ENCODE data around the gene DBNDD1.

DBNDD1 gene

DNA sequence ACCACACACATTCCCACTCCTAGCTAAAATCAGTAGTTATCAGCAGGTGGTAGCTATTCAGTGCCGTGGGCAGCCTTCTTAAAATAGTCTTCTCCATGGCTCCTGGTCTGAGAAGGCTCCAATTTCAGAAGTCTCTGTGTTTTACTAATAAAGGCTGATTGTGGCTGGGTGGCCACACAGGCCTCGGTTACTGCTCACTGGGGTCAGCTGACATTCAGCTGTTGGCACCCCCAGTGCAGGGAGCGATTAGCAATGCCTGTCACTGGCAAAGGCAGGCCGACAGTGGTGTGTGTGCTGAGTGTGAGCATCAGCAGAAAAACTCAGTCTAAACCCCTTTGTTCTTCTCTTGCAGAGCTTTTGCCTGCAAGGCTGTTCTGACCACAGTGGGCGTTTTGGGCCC lies 16.6 kb upstream of the DBNDD1 start:
- no peak for DNase-seq (ENCODE audit: low read depth)

DNA sequence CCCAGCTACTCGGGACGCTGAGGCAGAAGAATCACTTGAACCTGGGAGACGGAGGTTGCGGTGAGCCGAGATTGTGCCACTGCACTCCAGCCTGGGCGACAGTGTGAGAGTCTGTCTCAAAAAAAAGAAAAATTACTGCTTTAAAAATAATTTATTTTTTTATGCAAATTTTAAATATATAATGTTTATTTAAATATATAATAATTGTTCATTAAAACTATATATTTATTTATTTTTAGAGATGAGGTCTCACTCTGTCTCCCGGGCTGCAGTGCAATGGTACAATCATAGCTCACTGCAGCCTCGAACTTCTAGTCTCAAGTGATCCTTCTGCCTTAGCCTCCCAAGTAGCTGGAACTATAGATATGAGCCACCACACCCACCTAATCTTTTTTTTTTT lies 15.2 kb upstream of the DBNDD1 start:
- DNase-seq (ENCODE audit: low read depth), result no peak

DNA sequence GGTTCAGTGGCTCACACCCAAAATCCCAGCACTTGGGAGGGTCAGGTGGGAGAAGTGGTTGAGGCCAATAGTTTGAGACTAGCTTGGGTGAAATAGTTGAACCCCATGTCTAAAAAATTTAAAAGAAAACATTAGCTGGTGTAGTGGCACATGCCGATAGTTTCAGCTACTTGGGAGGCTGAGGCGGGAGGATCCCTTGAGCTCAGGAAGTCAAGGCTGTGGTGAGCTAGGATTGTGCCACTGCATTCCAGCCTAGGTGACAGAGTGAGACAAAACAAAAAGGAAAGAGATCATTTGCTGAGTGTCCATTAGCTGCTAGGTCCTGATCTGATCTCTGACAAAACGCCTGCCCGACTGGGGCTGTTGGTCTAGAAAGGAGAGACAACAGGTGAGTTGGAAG lies 14.1 kb upstream of the DBNDD1 start:
- no peak for DNase-seq (ENCODE audit: low read depth)

DNA sequence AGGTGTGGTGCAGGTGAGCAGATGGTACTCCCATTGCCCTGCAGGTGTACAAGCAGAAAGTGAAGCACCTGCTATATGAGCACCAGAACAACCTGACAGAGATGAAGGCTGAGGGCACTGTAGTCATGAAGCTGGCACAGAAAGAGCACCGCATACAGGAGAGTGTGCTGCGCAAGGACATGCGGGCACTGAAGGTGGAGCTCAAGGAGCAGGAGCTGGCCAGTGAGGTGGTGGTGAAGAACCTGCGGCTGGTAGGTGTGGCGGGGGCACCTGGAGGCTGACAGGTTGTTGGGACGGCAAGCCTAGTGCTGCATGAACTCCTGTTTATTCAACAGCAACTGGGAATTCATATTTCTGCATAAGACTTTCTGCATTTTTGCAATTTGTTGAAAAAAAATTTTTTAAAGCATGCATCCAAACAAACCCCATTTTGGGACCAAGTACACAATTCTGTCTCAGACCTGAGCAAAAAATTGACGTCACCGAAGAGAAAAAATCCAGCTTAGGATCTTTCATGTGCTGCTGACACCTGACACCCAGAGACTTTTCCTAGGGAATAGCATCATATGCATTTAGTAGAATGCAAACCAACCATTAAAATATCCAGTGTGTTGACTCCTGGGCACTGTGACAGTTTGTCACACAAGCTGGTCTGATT lies 13.5 kb upstream of the DBNDD1 start:
- no peak for DNase-seq (ENCODE audit: low read depth)

DNA sequence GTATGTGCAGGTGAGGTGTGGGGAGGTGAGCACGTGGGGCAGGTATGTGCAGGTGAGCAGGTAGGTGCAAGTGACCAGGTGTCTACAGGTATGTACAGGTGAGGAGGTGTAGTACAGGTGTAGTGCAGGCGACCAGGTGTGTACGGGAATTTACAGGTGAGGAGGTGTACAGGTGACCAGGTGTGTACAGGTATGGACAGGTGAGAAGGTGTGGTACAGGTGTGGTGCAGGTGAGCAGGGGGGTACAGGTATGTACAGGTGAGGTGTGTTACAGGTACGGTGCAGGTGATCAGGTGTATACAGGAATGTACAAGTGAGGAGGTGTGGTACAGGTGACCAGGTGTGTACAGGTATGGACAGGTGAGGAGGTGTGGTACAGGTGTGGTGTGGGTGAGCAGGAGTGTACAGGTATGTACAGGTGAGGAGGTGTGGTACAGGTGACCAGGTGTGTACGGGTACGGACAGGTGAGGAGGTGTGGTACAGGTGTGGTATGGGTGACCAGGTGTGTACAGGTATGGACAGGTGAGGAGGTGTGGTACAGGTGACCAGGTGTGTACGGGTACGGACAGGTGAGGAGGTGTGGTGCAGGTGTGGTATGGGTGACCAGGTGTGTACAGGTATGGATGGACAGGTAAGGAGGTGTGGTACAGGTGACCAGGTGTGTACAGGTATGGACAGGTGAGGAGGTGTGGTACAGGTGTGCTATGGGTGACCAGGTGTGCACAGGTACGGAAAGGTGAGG lies 12.8 kb upstream of the DBNDD1 start:
- no peak for DNase-seq (ENCODE audit: low read depth)

DNA sequence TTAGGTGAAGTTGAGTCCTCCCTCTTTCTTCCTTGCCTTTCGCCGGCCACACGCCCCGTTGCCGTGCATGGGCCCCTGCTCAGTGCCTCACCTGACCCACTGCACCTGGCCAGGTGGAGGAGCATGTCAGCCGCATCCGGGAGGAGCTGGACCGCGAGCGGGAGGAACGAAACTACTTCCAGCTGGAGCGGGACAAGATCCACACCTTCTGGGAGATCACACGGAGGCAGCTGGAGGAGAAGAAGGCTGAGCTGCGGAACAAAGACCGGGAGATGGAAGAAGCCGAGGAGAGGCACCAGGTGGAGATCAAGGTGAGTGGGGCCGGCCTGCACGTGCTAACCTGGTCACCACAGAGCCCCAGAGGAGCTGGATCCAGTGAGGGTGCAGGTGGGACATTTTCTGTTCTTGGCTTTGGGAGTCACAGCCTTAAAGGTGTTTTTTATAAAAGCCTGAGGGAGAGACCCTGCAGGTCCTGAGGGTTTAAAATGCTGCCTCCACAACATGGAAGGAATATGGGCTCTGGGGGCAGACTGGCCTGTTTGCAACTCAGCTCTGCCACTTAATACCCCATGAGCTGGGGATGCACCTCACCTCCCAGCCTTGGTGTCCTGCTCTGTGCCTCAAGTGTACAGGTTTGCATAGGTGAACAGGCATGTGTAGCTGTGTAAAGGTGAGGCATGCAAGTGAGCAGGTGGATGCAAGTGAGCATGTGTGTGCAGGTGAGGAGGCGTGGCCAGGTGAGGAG lies 12.1 kb upstream of the DBNDD1 start:
- DNase-seq (ENCODE audit: low read depth), result no peak

DNA sequence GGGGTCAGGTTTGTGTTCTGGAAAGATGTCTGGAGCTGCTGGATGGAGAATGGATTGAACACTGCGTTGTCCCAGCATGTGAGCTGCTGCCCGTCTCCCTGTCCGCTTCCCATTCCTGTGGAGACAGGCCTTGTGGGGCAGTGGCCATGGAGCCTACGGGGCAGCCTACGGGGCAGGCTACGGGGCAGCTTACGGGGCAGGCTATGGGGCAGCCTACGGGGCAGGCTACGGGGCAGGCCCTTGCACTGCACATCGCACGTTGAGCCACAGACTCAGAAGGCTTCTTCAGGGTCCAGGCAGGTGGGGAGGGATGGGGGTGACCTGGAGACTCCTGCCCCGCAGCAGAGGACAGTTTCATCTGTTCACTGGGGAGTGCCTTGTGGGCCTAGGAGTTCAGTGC lies 9.7 kb upstream of the DBNDD1 start:
- no peak for DNase-seq (ENCODE audit: low read depth)

DNA sequence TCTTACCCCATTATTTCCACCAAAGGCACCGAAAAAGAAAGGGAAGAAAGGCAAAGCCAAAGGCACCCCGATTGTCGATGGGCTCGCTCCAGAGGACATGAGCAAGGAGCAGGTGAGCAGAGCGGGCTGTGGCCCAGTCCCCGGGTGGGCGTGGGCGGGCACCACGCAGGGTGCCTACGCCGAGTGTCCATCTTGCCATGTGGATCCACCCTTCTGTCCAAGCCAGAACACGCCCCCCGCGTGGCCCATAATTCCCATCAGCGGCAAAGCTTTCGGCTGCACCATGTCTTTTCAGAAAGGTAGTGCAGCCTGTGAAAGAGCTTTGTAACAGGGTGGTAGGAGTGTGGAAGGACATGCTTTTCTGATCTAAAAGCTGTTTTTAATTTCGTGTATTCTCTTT lies 8.4 kb upstream of the DBNDD1 start:
- no peak for DNase-seq (ENCODE audit: low read depth)

DNA sequence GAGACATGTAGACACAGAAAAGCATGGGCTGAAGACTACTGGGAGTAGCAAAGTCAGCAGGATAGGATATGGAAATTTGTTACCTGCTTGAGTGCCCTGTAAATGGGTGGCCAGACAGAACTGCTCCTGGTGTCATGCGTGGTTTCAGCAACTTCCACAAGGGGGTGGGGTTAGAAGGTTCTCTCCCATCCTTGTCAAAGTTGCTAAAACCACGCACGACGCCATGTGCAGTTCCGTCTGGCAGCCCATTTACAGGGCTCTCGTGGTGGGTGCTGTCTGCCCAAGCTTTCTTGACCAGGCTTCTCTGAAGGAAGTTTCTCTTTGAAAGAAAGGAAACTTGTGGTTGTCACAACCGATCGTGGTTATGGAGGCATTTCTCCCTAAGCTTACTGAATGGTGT lies 6.9 kb upstream of the DBNDD1 start:
- DNase-seq (ENCODE audit: low read depth), result no peak

DNA sequence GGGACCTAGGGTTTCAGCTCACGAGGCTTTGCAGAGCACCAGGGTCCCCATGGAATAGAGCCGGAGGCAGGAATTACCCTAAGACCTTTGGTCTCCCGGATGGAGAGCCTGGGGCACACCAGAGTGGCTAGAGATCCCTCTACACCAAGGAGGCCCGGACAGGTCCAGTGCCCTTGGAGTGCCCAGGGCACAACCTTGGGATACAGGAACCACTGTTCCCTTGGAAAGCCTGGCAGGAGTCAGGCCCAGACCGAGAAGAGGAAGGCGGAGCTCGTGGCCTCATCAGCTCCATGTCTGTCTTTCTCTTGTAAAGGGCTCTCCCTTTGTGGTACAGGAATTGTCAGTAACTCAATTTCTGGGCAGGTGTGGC lies 3.8 kb upstream of the DBNDD1 start:
- no peak for DNase-seq (ENCODE audit: low read depth)

DNA sequence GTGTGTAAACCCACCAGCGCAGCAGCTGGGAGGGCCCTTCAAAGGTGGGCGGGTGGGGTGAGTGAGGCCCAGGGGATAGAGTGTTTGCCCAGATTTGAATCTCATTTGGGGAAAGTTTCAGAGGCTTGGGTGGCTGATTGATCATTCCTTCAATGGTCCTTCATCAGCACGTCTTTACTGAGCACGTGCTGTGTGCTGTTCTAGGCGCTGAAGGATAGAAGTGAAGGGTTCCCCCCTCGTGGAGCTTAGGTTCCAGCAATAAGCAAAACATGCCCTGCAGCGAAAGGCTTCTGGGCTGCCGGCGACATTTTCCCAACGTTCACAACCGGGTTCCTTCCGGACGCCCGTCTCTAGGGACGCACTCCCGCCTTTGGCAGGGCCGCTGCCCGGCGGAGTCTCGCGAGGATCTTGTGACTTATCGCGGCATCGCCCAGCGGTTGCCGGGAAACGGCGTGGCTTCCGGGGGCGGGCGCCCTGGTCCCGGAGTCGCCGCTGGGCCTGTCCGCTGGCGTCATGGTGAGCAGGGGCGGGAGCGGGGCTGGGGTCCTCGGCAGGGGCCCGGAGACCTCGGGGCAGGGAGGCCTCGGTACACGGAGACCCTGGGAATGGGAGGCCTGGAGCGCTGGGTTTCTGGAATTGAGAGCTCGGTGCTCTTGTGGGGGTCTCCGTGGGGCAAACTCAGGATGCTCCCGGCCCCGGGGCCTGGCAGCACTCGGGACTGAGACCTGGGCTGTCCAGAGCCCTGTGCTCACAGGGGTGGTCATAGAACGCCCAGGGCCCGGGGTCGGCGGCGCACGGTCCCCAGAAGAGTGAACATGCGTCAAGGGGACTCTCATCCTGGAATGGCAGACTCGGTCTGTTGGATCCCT lies 3.2 kb upstream of the DBNDD1 start:
- DNase-seq (ENCODE audit: low read depth), result peak; percentile 73

DNA sequence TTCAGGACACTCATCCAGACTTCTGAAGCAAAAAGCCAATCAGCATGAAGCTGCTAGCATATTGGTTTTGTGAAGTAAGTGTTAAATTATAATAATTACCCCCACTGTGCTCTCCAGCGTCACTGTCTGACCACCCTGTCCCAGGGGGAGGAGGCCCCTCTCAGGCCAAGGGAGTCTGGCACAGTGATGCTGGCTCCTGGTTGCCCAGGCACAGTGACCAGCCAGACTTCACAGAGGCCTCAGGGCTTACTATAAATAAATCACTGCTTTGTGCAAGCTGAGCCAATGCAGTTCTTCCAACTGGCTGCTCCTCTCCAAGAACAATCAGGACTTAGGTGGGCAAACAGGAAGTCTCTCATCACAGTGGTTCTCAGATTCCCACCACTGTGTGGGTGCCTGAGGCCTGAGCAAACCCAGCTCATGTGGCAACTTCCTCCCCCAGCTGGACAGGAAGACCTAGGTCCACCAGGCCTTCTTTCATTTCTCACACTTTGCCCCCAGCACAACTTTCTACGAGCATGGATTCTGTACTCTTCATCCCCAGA lies 1.7 kb upstream of the DBNDD1 start:
- DNase-seq (ENCODE audit: low read depth), result no peak

DNA sequence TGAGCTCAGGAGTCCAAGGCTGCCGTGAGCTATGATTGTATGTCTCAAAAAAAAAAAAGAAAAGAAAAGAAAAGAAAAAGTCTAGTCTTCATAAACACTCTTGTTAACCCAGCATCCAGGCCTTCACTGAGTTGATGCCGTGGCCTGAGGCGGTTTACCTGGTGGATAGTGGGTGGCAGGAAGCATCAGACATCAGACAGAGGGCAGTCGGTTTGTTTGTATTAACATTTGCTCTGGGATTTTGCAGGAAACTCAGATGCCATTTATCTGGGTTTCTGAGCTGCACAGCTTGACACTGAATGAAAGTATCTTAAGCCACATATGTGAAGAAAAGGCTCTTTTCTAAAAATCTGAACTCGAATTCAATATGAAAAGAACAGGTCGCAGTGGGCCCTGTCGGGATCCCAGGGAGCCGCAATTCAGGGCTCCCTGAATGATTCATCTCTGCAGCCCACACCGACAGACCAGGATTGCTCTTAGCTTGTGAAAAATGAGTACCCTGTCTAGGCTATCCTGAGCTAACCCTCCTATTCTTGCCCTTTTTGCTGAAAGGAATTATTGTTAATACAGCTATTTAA lies 1.1 kb upstream of the DBNDD1 start:
- no peak for DNase-seq (ENCODE audit: low read depth)

DNA sequence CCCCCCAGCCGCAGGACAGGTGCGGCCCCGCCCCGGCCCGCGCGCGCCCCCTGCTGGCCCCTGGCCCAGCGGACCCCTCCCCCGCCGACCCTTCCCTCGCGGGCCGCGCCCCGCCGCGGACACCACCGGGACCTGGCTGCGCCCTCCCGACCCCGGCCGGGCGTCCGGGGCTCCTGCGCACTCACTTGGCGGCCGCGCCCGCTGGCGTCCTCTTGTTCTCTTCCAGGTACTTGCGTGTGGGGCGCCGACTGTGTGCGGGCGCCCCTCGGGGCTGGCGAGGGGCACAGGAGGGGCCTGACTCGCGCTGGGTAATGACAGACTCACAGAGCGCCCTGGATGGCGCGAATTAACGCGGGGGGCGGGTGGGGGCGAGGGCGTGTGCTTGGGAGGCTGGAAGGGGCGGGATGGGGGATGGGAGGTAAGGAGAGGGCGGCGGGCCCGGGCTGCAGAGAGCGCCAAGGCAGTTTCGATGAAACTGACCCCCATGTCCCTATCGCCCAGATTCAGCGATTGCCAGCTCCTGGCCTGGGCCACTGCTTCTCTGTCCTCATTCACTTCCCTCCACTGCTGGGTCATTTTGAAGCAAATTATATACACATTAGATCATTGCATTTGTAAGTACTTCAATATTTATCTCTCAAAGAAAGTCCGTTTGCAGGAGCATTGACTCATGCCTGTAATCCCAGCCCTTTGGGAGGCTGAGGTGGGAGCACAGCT lies 445 bp upstream of the DBNDD1 start:
- DNase-seq (ENCODE audit: low read depth), result peak; percentile 32

DNA sequence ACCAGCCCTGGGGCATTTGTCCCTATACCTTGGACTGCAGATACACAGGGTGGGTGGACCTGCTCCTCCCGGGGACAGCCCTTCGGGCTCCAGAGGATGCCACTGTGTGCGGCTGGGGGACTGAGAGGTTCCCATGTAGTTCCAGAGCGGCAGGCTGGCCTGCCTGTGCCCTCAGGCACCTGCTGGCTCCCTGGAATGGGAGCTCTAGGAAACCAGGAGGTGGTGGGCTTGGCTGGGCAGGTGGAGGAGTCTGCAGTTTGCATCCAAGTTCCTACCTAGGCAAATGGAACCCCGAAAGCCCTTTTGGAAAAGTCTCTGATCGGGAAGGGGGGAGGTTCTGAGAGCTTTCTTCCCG lies 982 bp downstream of the DBNDD1 start:
- DNase-seq (ENCODE audit: low read depth), result no peak

DNA sequence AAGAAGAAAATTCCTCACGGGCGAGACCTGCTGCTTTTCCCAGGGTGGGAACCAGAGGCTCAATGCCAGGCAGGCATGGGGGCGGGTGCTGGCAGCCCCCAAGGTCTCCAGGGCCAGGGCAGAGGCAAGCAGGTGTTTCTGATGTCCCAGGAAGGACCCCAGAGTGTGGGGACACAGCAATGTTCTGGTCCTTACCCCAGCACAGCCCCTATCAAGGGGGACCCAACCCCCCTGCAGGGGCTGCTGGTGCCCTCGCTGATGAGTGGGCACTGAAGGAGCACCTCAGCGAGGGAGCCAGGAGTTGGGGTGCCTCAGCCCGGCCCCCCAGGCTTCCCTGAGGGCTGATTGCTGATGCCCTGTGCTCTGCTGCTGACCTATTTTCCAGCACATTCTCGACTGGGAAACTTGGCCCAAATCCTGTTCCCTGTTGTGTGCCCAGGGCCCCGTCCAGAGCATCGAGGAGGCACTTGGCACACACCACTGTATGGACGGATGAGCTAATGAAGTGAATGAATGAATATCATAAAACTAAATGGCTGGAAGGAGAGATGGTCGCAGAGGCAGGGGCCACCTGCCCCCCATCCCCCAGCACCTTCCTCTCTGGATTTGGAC lies 2.8 kb downstream of the DBNDD1 start:
- no peak for DNase-seq (ENCODE audit: low read depth)

DNA sequence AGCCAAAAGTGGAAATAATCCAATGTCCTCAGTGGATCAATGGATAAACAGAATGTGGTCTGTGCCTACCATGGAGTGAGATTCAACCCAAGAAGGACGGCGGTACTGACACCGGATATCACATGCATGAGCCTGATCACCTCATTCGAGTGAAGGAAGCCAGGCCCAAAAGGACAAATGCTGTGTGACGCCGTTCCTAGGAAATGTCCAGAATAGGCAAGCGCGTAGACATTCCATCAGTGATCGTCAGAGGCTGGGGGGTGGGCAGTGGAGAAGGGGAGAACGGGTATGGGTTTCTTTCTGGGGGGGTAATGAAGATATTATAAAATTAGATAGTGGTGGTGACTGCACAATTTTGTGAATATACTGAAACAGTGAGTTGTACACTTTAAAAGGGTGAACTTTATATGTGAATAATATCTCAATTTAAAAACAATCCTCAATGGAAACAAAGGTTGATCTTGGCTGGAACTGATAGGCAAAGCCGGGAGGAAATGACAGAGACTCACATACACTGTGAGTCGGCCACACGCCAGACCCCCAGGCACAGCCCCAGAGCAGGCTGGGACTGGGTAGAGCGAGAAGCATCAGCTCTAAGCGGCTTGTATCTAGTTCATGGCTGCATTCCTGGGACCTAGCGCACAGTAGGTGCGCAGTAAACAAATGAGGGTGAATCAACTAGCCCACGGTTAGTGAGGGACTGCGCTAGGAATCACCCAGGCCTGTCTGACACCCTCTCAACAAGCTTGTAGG lies 3.5 kb downstream of the DBNDD1 start:
- no peak for DNase-seq (ENCODE audit: low read depth)

DNA sequence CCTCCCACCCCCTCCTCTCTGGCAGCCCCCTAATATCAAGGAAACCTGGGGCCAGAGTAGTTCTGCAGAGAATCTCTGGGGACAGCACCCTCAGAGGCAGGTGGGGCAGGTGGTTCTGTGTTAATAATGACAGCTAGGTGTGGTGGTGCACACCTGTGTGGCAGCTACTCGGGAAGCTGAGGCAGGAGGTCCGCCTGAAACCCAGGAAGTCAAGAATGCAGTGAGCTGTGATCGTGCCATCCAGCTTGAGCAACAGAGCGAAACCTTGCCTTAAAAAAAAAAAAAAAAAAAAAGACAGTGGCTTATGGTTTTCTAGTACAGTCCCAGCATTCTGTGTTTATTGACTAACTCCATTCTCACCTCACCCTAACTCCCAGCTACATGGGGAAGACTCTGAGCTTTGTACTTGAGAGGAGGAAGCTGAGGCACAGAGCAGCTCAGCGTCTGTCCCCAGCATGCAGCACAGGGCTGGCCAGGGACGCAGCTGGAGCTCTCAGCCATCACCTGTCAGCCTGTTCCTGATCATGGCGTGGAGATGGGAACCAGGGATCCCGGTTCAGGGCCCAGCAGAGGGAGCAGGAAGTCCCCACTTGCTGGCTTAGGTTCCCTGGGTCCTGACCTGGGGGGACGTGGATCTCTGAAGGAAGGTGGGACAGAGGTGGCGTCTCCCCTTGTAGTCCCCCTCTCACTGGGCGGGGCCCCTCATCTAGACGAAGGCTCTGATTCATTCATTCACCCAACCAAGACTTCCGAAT lies 6.1 kb downstream of the DBNDD1 start:
- DNase-seq (ENCODE audit: low read depth), result no peak

DNA sequence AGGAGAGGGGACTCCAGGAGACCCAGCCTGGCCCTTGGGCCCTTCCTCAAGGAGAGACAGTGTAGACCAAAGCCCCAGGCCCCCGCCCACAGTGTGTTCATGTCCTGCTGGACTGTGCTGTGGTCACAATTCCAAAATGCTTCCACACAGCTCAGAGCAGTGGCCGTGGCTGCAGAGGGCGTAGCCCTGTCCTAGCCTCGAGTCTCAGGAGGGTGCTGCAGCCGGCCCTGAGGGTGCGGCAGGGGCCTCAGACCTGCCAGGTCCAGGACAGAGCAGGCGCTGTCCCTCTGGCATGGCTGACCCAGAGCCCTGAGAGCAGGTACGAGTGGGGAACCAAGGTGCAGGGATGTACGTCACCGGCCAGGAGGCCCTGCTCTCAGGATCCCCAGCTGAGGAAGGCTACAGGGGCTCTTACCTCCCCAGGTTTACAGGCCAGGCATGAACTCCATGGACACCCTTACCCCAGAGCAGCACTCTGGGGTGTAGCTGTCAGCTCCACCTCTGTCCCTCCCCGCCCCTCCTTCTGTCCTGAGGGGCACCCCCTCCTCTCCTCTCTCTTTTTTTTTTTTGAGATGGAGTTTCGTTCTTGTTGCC lies 7.3 kb downstream of the DBNDD1 start:
- no peak for DNase-seq (ENCODE audit: low read depth)

Measured in stromal cell of bone marrow (primary cell).